Measurements from ENCODE around the gene CGB1.
A peak's percentile ranks its signal among the peaks of the same experiment; 100 is the strongest.

Gene CGB1

DNA sequence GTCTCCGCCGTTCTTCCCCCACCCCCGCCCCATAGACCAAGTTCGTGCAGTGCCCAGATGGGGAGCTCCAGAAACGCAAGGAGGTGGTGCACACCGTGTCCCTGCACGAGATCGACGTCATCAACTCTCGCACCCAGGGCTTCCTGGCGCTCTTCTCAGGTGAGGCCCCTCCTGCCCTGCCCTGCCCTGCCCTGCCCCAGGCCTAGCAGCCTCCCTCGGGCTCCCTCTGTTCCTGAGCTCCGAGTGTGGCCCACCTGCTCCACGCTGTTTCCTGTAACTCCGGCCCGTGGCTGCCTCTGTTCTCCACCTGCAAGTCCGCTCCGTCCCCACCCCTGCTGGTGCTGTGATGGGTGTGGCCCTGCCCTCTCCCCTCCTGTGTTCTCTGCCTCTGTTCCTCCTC lies 26.2 kb downstream of the CGB1 start:
- POLR2A ChIA-PET: no interaction called here
- CTCF ChIA-PET: interaction anchor here (0.9 to 3.9 kb wide), 4 partner anchors 12 to 136 kb away, joined by 3 to 45 read pairs (median 7); partner anchors contain the start of genes GYS1 and RUVBL2

DNA sequence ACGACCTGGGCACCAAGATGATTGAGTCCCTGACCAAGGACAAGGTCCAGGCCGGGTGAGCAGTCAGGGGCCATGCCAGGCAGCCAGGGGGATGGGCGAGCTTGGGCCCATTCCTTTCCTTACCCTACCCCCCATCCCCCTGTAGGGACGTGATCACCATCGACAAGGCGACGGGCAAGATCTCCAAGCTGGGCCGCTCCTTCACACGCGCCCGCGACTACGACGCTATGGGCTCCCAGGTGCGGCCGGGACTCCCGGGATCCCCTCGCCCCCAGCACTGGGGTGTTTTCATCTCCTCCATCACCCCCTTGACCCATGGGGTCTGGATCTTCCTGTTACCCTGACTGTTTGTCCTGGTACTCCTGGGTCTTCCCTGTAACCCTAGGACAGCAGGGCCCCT lies 26.9 kb downstream of the CGB1 start:
- DNase-seq (ENCODE audit: extremely low spot score): no peak
- CTCF ChIA-PET: interaction anchor here (0.9 to 3.9 kb wide), 5 partner anchors 9 to 136 kb away, joined by 3 to 45 read pairs (median 11); partner anchors contain the start of genes GYS1 and RUVBL2
- TF ChIP-seq, protein P1, sequence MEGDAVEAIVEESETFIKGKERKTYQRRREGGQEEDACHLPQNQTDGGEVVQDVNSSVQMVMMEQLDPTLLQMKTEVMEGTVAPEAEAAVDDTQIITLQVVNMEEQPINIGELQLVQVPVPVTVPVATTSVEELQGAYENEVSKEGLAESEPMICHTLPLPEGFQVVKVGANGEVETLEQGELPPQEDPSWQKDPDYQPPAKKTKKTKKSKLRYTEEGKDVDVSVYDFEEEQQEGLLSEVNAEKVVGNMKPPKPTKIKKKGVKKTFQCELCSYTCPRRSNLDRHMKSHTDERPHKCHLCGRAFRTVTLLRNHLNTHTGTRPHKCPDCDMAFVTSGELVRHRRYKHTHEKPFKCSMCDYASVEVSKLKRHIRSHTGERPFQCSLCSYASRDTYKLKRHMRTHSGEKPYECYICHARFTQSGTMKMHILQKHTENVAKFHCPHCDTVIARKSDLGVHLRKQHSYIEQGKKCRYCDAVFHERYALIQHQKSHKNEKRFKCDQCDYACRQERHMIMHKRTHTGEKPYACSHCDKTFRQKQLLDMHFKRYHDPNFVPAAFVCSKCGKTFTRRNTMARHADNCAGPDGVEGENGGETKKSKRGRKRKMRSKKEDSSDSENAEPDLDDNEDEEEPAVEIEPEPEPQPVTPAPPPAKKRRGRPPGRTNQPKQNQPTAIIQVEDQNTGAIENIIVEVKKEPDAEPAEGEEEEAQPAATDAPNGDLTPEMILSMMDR (IDR thresholded peaks at IDR 0.05; ENCODE audit: control extremely low read depth, extremely low read depth, low read depth, missing control alignments): no peak
- POLR2A ChIA-PET: interaction anchor here (0.6 kb wide), 1 partner anchor 1783 kb away, joined by 7 read pairs; no protein-coding TSS in a partner anchor

More for the DNA sequence above, 26.2 kb downstream of the CGB1 start:
- no peak for DNase-seq (ENCODE audit: extremely low spot score)
- TF ChIP-seq, protein P1 (IDR thresholded peaks at IDR 0.05; ENCODE audit: control extremely low read depth, extremely low read depth, low read depth, missing control alignments): no peak

DNA sequence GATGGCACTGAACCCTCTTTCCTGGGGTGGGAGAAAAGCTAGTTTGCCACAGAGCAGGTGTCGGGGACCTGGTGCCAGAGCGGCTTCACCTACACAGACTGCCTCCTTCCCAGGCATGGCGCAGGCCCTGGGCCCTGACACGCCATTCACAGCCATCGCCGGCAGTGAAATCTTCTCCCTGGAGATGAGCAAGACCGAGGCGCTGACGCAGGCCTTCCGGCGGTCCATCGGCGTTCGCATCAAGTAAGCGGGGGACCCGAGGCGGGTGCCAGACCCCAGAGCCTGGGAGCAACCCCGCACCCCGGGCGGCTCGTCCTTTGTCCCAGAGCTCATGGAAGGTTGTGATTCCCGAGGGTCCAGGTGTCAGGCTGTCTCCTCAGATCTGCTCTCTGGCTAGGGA lies 29.8 kb downstream of the CGB1 start:
- TF ChIP-seq, protein P1 (IDR thresholded peaks at IDR 0.05; ENCODE audit: control extremely low read depth, extremely low read depth, low read depth, missing control alignments): no peak
- ChIA-PET POLR2A (no interaction called here), CTCF (interaction anchor here (1.2 to 2.8 kb wide), 2 partner anchors 12 to 14 kb away, joined by 6 to 14 read pairs; partner anchors contain the start of genes GYS1 and RUVBL2)
- no peak for DNase-seq (ENCODE audit: extremely low spot score)

DNA sequence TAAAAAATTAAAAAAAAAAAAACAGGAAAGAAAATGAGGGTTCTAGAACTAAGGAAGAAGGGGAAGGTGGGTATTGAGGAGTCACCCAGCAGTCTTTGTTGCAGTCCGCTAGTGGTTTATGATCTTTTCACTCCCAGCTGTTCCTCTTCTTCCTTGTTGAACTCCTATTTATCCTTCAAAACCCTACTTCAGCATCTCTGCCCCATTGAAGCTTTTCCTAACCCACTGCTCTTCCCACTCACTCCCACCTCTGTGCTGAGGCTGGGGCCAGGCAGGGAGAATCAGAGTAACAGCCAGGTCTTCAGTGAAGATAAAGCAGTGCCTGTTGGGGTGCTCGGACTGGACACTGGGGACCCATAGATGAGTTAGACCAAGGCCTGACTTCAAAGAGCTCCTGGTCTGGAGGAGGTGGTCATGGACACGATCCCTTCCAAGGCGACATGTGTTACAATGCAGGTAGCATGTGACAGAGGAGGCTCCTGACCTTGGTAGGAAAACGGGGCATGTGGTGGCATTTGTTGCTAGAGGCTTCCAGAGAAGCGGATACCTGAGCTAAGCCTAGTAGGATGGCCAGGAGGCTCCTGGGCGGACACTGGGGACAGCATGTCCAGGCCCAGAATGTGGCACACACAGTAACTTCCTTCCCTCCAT lies 31.6 kb downstream of the CGB1 start:
- DNase-seq (ENCODE audit: extremely low spot score): no peak
- CTCF ChIA-PET: interaction anchor here (4.8 kb wide), 1 partner anchor 12 kb away, joined by 22 read pairs; the partner anchor contains the start of genes GYS1 and RUVBL2
- POLR2A ChIA-PET: interaction anchor here (1.1 kb wide), 1 partner anchor 11 kb away, joined by 13 read pairs; the partner anchor contains the start of gene RUVBL2
- TF ChIP-seq, protein P1 (IDR thresholded peaks at IDR 0.05; ENCODE audit: control extremely low read depth, extremely low read depth, low read depth, missing control alignments): no peak

DNA sequence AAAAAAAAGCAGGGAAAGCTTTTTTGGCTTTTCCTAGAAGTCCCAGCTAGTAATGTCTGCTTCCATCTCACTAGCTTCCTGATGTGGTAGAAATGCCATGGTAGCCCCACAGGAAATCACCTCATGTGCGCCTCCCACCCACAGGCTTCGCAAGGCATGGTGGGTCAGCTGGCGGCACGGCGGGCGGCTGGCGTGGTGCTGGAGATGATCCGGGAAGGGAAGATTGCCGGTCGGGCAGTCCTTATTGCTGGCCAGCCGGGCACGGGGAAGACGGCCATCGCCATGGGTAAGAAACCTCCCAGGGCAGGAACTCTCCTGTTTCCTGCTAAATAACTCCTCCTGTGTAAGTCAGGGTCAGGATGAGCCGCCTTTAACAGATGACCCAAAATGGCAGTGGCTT lies 32.6 kb downstream of the CGB1 start:
- ChIA-PET CTCF (interaction anchor here (1.1 to 4.8 kb wide), 3 partner anchors 11 to 221 kb away, joined by 3 to 22 read pairs (median 6); partner anchors contain the start of genes GYS1 and RUVBL2), POLR2A (interaction anchor here (0.6 to 1.1 kb wide), 3 partner anchors 8 to 10 kb away, joined by 3 to 13 read pairs (median 3); partner anchors contain the start of gene RUVBL2)
- TF ChIP-seq, protein P1 (IDR thresholded peaks at IDR 0.05; ENCODE audit: control extremely low read depth, extremely low read depth, low read depth, missing control alignments): no peak

DNA sequence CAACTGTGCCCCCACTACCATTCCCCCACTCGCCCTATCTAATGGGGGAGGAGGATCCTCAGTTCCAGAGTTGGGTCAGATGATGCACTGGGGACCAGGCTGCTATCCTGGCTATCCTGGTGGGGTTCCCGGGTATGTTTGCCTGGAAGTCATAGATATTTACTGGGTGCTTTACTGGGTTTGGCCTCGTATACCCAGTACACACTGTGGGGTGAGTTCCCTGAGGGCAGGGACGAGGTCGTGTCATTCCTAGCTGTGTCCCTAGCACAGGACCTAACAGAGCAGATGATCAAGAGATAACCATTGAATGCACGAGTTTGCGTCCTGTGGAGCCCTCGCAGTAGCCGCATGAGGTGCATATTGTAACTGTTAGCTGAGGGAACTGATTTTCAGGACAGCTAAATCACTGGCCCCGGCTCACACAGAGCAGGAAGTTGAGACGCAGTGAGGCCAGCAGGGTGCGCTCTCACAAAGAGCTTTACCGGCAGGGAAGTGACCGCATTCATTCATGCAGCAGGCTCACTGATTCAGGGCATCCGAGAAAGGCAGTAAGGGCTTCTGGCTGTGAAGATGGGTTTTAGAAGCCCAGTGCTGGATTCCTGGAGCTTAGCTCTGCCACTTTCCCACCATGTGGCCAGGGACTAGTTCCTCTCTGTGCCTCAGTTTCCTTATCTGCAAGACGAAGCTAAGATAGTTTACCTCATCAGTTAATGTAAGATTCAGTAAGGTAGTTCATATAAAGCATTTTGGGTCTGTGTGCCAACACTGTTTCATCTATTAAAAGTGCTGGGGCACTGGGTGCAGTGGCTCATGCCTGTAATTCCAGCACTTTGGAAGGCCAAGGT lies 37.0 kb downstream of the CGB1 start:
- TF ChIP-seq, protein P1 (IDR thresholded peaks at IDR 0.05; ENCODE audit: control extremely low read depth, extremely low read depth, low read depth, missing control alignments): peak; percentile 81
- DNase-seq (ENCODE audit: extremely low spot score): peak; percentile 54
- CTCF ChIA-PET: interaction anchor here (0.6 to 4.7 kb wide), 35 partner anchors 9 to 226 kb away, joined by 3 to 45 read pairs (median 4); partner anchors contain the start of genes BAX, CGB2, HRC and LHB
- POLR2A ChIA-PET: interaction anchor here (0.5 to 1.1 kb wide), 3 partner anchors 20 to 127 kb away, joined by 3 to 4 read pairs (median 3); partner anchors contain the start of gene PPP1R15A

More for the DNA sequence above, 32.6 kb downstream of the CGB1 start:
- no peak for DNase-seq (ENCODE audit: extremely low spot score)

Data from GM10248 (cell line).